Left hindlimb (tissue), 1 donor: ENCODE data around the gene EHBP1L1.

ENCODE experiments used
- DNase-seq: peaks from one replicate; pipeline ENCODE4 v3.0.0-alpha.2; 2018

Gene EHBP1L1

DNA sequence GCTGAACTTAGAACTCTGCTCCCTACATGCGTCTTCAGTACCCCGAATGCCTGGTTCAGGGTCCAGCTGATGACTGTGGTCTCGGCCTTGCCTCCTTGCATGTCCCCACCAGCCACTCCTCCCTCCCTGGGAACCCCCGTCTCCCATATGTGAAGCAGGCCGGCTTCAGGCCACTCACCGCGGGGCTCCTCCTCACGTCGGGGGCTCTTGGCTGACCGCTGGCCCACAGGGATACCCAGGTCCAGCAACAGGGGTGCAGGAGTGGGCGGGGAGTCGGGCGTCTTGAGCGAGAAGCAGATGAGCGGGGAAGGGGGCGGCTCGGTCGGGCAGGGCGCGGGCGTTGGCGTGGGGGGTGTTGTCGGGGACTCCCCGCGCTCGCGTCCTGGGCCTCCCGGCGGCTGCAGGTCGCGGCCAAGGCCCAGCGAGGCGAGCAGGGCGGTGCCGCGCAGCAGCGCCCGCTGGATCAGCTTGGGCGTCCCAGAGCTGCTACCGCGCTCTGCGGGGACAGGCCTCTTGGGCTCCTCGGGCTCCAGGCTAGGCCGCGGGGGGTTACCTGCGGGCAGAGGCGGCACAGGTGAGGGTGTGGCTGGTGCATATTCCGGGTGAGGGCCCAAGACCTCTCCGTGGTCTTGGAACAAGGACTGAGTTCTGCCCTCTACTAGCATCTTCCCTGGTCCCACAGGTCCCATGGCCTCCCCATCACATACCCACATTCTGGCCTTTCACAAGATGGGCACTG, 23.5 kb downstream of the EHBP1L1 start:
- no peak for DNase-seq

DNA sequence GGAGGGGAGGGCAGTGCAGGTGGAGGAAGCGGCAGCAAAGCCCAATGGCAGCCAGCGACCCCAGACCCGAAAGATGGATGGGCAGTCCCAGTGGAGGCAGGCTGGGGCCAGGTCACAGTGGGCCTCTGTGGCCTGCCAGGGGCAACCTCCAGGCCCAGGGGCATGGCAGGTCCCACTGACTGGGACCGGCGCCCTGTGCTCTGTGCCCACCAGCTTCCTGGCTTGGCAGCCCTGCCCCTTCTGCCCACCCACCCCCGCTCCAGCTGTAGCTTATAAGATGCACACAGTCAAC, 24.0 kb downstream of the EHBP1L1 start:
- no peak for DNase-seq

DNA sequence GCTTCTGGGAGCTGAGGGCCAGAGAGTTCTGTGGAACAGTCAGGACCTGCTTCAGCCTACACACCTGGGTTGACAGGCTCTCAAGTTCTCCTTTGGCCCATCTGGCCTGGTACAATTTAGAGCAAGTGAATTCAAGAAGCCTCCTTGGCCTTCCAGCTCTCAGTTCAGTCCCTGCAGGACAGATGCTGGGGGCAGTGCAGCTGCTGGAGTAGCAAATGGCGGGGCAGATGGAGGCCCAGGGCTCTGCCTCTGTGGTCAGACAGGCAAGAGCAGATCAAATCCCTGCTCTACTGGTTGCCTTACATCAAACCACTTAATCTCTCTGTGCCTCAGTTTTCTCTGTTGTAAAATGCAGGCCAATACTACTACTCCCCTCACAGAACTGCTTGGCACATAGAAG, 28.4 kb downstream of the EHBP1L1 start:
- DNase-seq, result no peak

DNA sequence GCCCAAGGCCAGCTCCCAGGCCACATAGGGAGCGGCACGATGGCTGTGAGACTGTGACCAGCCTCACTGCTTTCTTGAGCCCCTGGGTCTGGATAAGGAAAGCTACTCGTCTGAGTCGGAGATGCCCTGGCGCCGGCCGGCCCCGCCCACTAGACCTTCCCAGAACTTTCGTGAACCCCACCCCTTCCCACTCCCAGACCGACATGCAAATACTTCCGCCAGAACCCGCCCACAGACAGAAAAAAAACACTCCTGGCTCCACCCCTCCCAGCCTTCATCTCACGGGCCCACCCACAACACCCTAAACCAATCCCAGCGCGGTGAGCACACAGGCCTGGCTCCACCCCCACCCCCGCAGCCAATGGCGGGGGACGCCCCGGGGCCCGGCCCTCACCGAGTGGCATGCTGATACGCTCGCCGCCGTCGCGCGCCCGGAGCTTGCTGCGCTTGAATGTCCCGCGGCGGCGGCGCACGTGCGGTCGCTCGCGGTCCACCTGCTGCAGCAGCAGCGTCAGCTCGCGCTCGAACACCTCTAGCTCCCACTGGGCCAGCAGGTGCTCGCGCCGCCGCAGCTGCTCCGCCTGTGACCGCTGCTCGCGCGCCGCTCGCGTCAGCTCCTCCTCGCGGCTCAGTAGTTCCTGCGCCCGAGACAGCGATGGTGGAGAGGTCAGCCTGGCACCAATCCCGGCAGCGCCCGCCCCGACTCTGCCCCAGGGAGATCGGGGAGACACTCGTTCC, 31.2 kb downstream of the EHBP1L1 start:
- DNase-seq, result peak; percentile 97

DNA sequence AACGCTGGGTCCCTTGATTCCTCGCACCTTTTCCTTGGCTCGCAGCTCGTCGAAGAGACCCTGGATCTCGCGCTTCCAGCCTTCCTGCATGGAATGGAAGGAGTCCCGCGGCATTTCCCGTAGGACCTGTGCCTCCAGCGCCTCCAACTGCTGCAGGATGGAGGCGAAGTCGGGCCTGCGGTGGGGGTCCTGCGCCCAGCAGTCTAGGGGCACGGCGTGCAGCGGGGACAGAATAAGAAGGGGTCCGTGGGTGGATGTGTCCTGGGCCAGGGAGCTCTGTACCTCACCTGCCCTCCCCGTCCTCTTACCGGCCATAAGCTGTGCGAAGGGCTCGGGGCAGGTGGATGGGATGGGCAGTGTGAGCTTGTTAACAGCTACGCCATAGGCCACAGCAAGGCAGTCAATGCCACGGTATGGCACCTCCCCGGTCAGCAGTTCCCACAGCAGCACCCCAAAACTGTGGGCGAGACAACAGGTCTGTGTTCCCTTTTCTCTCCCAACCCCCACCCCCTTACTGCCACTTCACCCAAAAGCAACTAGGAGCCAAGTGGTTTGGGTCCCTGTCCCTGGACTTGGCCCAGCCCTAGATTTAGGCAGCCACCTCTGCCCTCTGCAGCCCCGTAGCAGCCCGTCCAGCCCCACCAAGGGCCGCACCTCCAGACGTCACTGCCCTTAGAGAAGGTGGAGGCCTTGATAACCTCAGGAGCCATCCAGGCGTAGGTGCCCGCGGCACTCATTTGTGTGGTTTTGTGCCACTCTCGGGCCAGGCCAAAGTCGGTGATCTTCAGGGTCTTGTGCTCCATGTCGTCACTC, 32.0 kb downstream of the EHBP1L1 start:
- DNase-seq, result no peak

DNA sequence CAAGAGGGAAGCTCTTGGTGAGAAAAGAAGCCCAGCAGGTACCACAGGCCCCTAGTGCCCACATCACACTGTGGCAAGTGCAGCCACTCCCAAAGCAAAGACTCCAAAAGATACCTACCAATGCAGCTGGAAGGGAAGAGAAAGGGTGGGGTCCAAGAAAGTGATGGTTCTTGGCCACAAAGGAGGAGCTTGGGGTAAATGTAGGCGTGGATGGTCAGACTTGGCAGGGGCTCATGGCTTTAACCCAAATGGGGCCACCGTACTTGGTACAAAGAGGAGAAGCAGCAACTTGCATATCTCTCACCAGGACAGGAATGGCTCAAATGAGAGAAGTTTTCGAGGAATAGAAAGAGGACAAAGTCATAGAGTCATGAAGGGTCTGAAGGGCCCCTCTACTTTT, 33.4 kb downstream of the EHBP1L1 start:
- DNase-seq, result no peak

DNA sequence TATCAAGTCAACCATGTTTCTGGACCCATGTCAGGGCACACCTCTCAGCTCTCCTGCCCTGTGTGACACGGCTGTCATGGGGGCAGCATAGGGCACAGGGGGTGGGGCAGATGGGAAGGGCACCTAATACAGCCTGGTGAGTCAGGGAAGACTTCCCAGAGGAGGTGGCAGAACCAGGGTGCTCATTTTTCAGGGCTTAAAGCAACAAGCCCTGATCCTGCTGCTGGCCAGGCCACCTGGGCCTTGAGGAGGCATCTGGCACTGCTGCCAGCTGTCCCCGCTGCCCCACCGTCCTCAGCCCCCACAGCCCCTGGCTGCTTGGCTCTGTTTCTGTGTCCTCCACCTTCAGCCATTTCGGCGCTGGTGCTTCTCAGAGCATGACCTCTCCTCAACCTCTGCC, 33.8 kb downstream of the EHBP1L1 start:
- no peak for DNase-seq

DNA sequence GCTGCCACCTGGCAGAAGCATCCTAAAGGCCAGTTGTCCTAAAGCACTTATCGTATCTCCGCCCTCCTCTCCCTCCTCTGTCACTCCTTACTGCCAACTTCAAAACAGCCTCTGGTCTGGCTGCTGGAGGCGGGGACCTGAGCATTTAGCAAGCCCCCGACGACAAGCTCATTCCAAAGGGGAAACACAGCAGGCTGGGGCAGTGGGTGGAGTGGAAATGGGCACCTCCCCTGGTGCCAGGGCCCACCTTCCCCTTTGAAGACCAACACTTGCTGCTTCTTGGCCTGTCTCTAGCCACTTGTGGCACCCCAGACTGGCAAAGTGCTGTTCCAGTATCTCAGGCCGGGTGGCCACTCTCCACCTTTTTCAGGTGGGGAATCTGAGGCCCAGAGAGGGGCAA, 34.6 kb downstream of the EHBP1L1 start:
- DNase-seq, result no peak

DNA sequence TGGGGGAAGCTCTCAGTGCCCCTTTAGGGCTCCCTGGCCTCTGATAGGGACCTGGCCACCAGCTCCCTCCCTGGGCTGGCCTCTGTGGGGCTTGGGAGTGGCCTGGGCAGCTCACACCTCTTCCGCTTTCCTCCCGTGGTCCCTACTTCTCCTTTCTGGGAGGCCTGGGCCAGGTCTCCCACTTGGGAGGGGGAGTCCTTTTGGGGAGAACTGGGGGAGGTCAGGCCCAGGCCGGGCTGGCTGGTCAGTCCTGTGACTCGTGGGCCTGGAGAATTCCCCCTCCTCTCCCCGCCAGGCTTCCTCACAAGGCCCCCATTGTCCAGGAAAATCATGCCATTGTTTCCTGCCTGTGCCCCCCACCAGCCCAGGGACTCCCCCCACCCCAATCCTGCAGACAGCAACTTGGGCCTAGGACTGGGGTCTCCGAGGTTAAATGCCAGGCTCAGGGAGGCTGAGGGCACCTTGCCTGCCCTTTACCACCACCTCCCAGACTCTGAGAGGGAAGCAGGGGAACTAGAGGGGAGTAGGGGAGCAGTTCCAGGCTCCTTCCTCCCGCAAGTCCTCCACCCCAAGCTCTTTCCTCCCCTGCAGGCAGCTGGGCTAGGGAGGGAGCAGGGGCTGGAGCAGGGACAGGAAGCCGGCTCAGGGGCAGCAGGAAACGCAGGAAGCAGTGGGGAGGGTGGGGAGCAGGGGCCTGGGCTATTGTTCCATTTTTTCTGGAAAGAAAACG, 35.3 kb downstream of the EHBP1L1 start:
- DNase-seq, result peak; percentile 63

DNA sequence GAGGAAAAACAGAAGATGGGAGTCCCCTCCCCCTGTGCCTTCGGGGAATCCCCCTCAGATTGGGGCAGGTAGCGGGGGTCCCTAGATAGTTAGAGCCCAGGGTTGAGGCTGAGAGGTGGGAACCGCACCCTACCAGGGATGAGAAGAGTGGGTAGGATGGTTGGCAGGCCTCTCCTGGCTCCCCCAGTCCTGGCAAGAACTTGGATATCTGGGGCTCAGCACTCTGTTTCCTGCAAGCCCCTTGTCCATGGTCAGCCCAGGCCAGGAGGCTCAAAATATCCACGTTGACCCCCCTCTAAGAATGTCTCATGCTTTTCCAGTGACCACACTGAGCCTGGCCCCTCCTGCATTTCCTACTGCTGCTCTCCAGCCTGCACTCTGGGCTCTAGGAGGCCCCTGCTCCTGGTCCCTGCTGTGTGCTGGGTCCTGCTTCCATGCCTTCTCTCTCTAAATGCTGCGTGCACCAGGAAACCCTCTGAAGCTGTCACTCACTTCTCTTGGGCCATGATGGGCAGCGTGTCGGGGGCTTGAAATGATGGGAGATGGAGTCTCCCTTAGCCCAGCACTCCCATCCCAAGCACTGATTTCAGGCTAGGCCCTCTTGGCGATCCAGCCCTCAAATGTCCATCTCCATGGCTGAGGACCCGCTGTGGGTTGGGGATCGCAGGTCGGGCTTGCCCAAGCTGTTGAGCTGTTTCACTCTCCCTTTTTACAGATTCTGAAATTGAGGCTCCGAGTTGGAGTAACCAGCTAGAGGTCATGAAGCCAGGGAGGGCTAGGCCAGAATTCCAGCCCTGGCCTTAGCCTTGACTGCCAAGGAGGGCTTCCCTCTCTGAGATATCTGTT, 36.1 kb downstream of the EHBP1L1 start:
- DNase-seq, result no peak

DNA sequence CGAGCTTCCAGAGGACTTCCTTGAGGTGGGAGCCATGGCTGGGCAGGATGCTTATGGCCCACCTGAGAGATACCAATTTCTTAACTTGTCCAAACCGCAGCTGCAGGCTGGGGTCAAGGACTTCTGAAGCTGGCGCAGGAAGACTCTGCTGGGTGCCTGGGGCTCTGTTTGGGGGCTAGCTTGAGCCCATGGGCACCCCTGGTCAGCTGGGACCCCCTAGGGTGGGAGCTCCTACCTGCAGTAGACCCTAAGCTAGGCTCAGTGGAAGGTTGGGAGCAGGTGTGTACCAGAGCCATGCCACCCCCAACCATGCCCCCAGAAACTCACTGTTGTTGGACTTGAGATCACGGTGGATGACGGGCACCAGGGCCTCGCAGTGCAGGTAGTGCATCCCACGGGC, 36.8 kb downstream of the EHBP1L1 start:
- no peak for DNase-seq

DNA sequence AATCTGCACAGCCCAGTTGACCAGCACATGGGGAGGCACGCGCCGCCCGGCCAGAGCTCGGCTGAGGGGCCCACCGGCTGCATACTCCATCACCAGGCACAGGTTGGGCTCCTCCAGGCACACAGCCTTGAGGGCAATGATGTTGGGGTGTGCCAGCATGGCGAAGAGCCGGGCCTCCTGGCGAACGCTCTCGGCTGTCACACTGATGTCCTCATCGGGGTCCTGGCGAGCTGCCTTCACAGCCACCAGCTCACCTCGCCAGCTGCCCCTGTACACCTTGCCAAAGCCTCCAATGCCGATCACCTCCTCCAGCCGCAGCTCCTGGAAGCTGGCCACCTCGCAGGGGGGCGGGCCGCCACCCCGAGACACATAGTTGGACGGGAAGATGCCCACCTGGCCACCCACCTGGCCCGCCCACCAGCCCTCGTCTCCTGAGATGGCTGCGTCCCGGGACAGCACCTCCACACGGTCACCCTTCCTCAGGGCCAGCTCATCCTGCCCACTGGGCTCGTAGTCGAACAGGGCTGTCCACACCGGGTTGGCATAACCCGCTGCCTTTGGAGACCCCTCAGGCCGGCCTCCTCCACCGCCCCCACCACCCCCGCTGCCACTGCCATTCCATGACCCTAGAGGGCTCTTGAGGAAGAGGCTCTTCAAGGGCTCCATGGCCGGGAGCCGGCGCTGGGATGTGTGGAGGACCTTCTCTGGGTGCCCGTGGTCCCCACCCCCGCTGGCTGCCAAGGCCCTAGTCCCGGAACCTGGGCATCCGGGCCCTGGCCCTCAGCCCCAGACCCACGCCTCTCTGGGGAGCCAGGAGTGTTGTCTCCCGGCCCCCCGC, 37.5 kb downstream of the EHBP1L1 start:
- DNase-seq, result no peak

DNA sequence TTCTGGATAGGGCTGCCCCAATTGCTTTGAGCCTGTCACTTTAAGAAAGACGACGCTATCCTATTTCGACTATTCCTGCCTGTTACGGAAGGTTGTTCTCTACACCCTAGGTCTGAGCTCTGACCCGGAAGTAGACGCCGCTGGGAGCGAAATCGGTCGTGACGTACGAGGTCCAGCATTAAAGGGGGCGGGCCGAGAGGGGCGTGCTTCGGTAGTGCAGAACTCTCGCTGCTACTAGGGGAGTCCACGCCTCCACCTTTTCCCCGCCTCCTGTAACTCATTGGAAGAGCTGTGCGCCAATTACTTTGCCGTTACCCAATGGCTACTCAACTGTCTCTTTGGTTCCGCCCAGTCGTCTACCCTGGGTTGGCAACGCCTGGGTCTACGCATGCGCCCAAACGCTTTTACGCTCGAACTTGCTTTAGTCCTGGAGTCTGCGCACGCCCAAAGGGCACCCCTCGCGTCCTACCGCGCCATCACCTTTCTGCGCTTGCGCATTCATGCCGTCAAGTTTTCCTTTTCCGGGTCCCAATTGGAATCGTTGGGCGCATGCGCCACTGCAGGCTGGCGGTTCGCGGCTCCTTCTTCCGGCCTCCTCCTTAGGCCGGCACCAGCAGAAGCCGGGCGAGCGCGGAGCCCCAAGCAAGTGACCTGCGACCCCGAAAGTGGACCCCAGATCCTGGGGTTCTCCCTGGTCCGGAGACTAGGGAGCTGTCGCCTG, 39.5 kb downstream of the EHBP1L1 start, which contains the start of gene PCNX3:
TSS of gene PCNX3 (plus strand) at position 548 of the 721 bp plus-strand sequence. CDS start 536 bp downstream, outside the sequence.
- peak; percentile 100 for DNase-seq

DNA sequence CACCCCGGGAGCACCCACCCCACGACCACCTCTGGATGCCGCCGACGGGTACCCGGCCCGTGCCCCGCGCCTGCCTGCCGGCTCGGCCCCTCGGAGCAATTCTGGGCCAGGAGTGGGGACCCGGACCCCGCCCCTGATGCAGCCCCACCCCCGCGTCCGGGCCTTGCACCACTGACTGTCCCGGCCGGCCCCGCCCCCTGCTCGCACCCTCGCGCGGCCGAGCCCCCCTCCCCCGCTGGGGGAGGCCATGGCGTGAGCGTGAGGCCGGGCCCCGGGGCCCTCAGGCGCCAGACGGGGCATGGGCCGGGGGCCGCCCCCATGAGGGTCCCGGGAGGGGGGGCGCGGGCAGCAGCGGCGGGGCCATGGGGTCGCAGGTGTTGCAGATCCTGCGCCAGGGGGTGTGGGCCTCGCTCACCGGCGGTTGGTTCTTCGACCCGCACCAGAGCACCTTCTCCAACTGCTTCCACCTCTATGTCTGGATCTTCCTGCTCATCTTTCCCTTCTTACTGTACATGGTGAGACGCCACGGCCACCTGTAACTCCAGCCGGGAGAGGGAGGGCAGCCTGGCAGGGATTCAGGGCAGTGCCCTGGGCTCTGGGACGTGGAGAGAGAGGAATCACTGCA, 40.2 kb downstream of the EHBP1L1 start:
- DNase-seq, result no peak

DNA sequence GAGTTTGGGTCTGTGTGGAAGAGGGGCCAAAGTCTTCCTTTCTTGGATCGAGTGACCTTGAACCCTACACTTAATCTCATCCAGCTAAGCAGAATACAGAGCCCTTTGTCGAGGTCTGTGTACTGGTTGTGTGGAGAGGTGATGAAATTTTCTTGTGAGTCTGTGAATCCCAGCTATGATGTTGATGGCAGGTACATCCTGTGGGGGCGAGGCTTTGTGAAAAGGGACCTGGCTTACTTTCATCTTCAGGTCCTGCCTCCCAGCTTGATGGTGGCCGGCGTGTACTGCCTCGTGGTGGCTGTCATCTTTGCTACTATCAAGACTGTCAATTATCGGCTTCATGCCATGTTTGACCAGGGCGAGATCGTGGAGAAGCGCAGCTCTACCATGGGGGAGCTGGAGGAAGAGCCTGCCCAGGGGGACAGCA, 40.7 kb downstream of the EHBP1L1 start:
- DNase-seq, result no peak

DNA sequence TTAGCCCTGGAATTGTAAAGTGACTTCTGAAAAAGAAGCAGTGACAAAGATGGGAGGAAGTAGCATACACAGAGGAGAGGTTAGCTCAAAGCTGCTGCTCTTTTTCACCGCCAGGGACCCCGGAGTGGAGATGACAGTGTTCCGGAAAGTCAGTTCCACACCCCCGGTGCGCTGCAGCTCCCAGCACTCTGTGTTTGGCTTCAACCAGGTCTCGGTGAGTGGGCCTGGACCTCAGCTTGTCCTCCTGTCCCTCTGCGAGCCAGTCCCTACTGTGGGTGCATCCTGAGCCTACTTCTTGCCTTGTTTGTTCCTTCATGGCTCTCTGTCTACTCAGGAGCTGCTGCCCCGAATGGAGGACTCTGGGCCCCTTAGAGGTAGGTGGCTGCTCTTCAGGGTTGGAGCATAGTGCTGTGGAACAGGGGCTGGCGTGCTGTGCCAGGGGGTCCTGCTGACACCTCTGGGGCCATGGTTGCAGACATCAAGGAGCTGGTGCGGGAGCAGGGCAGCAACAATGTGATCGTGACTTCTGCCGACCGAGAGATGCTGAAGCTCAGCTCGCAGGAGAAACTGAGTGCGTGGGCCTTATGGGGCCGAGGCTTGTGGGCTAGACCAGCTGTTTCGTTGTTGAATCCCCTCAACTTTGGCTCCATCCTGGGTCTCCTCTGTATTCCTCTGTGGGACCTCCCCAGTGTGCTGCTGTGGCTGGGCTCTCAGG, 41.4 kb downstream of the EHBP1L1 start:
- no peak for DNase-seq

DNA sequence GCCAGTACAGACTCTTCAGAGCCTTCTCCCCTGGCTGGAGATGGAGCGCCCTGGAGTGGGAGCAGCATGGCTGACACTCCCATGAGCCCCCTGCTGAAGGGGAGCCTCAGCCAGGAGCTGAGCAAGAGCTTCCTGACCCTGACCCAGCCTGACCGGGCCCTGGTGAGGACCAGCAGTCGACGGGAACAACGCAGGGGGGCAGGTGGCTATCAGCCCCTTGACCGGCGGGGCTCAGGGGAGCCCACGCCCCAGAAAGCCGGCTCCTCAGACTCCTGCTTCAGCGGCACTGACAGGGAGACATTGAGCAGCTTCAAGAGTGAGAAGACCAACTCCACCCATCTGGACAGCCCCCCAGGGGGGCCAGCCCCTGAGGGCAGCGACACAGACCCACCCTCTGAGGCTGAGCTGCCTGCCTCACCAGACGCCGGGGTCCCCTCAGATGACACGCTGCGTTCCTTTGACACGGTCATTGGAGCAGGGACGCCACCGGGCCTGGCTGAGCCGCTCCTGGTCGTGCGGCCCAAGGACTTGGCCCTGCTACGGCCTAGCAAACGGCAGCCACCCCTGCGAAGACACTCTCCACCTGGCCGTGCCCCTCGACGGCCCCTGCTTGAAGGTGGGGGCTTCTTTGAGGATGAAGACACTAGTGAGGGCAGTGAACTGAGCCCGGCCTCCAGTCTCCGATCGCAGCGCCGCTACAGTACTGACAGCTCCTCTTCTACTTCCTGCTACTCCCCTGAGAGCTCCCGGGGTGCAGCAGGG, 42.3 kb downstream of the EHBP1L1 start:
- DNase-seq, result no peak

DNA sequence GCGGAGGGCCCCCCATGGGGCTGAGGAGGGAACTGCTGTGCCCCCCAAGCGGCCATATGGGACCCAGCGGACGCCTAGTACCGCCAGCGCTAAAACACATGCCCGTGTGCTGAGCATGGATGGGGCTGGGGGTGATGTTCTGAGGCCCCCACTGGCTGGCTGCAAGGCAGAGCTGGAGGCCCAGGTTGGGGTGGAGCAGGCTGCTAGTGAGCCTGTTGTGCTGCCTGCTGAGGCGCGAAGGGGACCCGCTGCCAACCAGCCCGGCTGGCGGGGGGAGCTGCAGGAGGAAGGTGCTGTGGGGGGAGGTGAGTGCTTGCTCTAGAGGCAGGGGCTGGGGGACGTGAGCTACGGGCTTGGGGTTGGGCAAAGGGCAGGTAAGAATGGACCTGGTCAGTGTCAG, 42.9 kb downstream of the EHBP1L1 start:
- DNase-seq, result no peak
